PC-3 (cell line): ENCODE measurements around the gene UROC1. TPM values are rescaled to one million over a fixed set of nuclear protein-coding genes. Genes with fewer than 3 reads are reported as not detected.

ENCODE experiments used
- ATAC-seq: fragments of 200-7000 bp; cut with Tn5 transposase; 2 replicates; pipeline ENCODE4 v1.9.1; 2020; ENCODE audit warnings: mild to moderate bottlenecking, moderate library complexity
- BruUV-seq: library from RNA; stranded (reverse); fragments of 400-500 nt; replicated peaks from 2 replicates; lab custom pipeline; 2021; lab: Mats Ljungman, UMichigan
- CTCF ChIA-PET: fragments of 300-600 bp; sonication (Branson Sonifier 250); formaldehyde crosslinking; loops from one replicate; lab custom pipeline; 2022; ENCODE audit warnings: antibody characterized with exemption; lab: Charles Lee
- POLR2A ChIA-PET: fragments of 300-600 bp; sonication (Branson Sonifier 250); formaldehyde crosslinking; loops from one replicate; lab custom pipeline; 2022; ENCODE audit warnings: antibody characterized with exemption; ENCODE audit not compliant: unreplicated experiment; lab: Charles Lee
- DNase-seq: peaks from one replicate; pipeline ENCODE4 v3.0.0-alpha.2; 2015
- H2AFZ ChIP-seq: fragments of 300-600 bp; sonication (generic); 2 replicates; pipeline ENCODE4 v1.6.0; 2016; ENCODE audit warnings: antibody characterized with exemption, low read length
- H3F3A ChIP-seq: fragments of 300-600 bp; sonication (generic); one replicate; pipeline ENCODE4 v1.6.0; 2017; ENCODE audit warnings: antibody characterized with exemption, low read length, control low read depth, mild to moderate bottlenecking; ENCODE audit not compliant: unreplicated experiment
- H3K27ac ChIP-seq: fragments of 300-600 bp; sonication (generic); 2 replicates; pipeline ENCODE4 v1.5.1; 2016; ENCODE audit warnings: mild to moderate bottlenecking, low read length
- H3K27me3 ChIP-seq: fragments of 300-600 bp; sonication (generic); 2 replicates; pipeline ENCODE4 v1.6.1; 2016; ENCODE audit warnings: low read length, mixed read lengths
- H3K36me3 ChIP-seq: fragments of 300-600 bp; sonication (generic); 2 replicates; pipeline ENCODE4 v1.6.1; 2016; ENCODE audit warnings: low read depth, mixed run types, low read length, mixed read lengths
- H3K4me1 ChIP-seq: fragments of 300-600 bp; sonication (generic); 2 replicates; pipeline ENCODE4 v1.5.1; 2016; ENCODE audit warnings: low read length; ENCODE audit not compliant: insufficient read depth
- H3K4me2 ChIP-seq: fragments of 300-600 bp; sonication (generic); 2 replicates; pipeline ENCODE4 v1.6.0; 2016; ENCODE audit warnings: low read length
- H3K4me3 ChIP-seq: fragments of 300-600 bp; sonication (generic); 2 replicates; pipeline ENCODE4 v1.5.1; 2016; ENCODE audit warnings: mild to moderate bottlenecking, low read length, mixed read lengths
- H3K79me2 ChIP-seq: fragments of 300-600 bp; sonication (generic); 2 replicates; pipeline ENCODE4 v1.6.1; 2017; ENCODE audit warnings: low read length, mixed read lengths
- H3K9ac ChIP-seq: fragments of 300-600 bp; sonication (generic); 2 replicates; pipeline ENCODE4 v1.6.0; 2016; ENCODE audit warnings: mild to moderate bottlenecking, low read length
- H3K9me2 ChIP-seq: fragments of 300-600 bp; sonication (generic); replicated peaks from 2 replicates; pipeline ENCODE4 v1.6.1; 2016; ENCODE audit warnings: mixed run types, low read length, mixed read lengths
- H3K9me3 ChIP-seq: fragments of 300-600 bp; sonication (generic); 2 replicates; pipeline ENCODE4 v1.6.1; 2016; ENCODE audit warnings: low read length, mixed read lengths
- H4K20me1 ChIP-seq: fragments of 300-600 bp; sonication (generic); 2 replicates; pipeline ENCODE4 v1.6.1; 2016; ENCODE audit warnings: low read length, mixed read lengths
- CTCF ChIP-seq: fragments of 300-600 bp; sonication (generic); conservative IDR thresholded peaks from 2 replicates; pipeline ENCODE4 v1.5.1; 2017; ENCODE audit warnings: antibody characterized with exemption, low read depth, mild to moderate bottlenecking, low read length
- EZH2 ChIP-seq: fragments of 300-600 bp; sonication (generic); IDR thresholded peaks from one replicate; pipeline ENCODE4 v1.6.1; 2017; ENCODE audit warnings: antibody characterized with exemption, mild to moderate bottlenecking, low read length; ENCODE audit not compliant: unreplicated experiment
- EZH2phosphoT487 ChIP-seq: fragments of 300-600 bp; sonication (generic); IDR thresholded peaks from 2 replicates; pipeline ENCODE4 v1.6.1; 2018; ENCODE audit warnings: mild to moderate bottlenecking, antibody characterized with exemption, low read length, borderline replicate concordance
- intact Hi-C: fragments of 100-400 bp; cut with micrococcal nuclease; formaldehyde crosslinking; loops from 2 replicates; pipeline ENCODE4 v1.9.0; 2023
- total RNA-seq: library from RNA; depleted of rRNA; stranded (reverse); fragments of >200 nt; gene quantifications from 2 replicates; pipeline ENCODE4 v1.2.3, GENCODE V29; 2014

The UROC1 gene
- total RNA-seq, 1 experiment from 2014 or later: not detected

- Histone ChIP-seq H3K27me3 (peaks cover 15% of the 10 kb centered on the region), H2AFZ (no peak within 1 kb of the TSS), H3K9ac (no peak within 1 kb of the TSS), H3K27ac (no peak within 1 kb of the TSS), H3K79me2 (no peaks in the 10 kb centered on the region), H3K4me3 (no peak within 1 kb of the TSS), H3K9me2 (no peaks in the 10 kb centered on the region), H4K20me1 (no peaks in the 10 kb centered on the region), H3K4me1 (no peaks in the 10 kb centered on the region), H3K36me3 (no peaks in the 10 kb centered on the region), H3K4me2 (no peak within 1 kb of the TSS), H3K9me3 (no peaks in the 10 kb centered on the region), H3F3A (no peaks in the 10 kb centered on the region)
- POLR2A ChIA-PET: no interaction called here
- ATAC-seq: no peak
- no peak for DNase-seq
- no TSS peak for BruUV-seq
- intact Hi-C loops: no loop called here
- TF ChIP-seq EZH2: no peak
- TF ChIP-seq EZH2phosphoT487: no peak
- no peak for TF ChIP-seq CTCF
- CTCF ChIA-PET: no interaction called here
These were observed 40.9 kb upstream of the UROC1 start, which contains the start of gene C3orf22 for GRCh38 chr3:126558336-126559071. Gene C3orf22 (minus strand): TSS chr3:126558932. CDS start chr3:126553390, 5,542 bp downstream.

GRCh38 chr3:126557761-126558160 is 40.2 kb upstream of the UROC1 start:
- no TSS peak for BruUV-seq
- CTCF ChIA-PET: no interaction called here
- no peak for DNase-seq

More at GRCh38 chr3:126557761-126558160, 40.2 kb upstream of the UROC1 start:
- no peak for ATAC-seq
- H3K27me3 ChIP-seq: peaks cover 13% of the 10 kb centered on the region
- H2AFZ ChIP-seq: no peak overlapping the region
- no peak overlapping the region for H3K27ac ChIP-seq
- H4K20me1 ChIP-seq: no peaks in the 10 kb centered on the region
- TF ChIP-seq CTCF (no peak), EZH2phosphoT487 (no peak), EZH2 (no peak)
- no peaks in the 10 kb centered on the region for H3K9me2 ChIP-seq
- H3K4me1 ChIP-seq: no peaks in the 10 kb centered on the region
- POLR2A ChIA-PET: no interaction called here
- H3F3A ChIP-seq: no peaks in the 10 kb centered on the region
- H3K4me2 ChIP-seq: no peak overlapping the region
- H3K9ac ChIP-seq: no peak overlapping the region
- H3K79me2 ChIP-seq: no peaks in the 10 kb centered on the region
- H3K4me3 ChIP-seq: no peak overlapping the region
- intact Hi-C loops: no loop called here
- H3K36me3 ChIP-seq: no peaks in the 10 kb centered on the region
- H3K9me3 ChIP-seq: no peaks in the 10 kb centered on the region
